22Rv1 (cell line): Measurements from ENCODE around the gene CARD9.

Source experiments
- ZFX ChIP-seq: fragments of 450-650 bp; IDR thresholded peaks from 2 replicates; pipeline ENCODE4 v1.6.1; 2017; ENCODE audit warnings: antibody characterized with exemption, borderline replicate concordance
- TF ChIP-seq, protein P1 (sequence below): fragments of 450-650 bp; IDR thresholded peaks from 2 replicates; pipeline ENCODE4 v1.5.1; 2017; ENCODE audit warnings: mild to moderate bottlenecking

DNA sequence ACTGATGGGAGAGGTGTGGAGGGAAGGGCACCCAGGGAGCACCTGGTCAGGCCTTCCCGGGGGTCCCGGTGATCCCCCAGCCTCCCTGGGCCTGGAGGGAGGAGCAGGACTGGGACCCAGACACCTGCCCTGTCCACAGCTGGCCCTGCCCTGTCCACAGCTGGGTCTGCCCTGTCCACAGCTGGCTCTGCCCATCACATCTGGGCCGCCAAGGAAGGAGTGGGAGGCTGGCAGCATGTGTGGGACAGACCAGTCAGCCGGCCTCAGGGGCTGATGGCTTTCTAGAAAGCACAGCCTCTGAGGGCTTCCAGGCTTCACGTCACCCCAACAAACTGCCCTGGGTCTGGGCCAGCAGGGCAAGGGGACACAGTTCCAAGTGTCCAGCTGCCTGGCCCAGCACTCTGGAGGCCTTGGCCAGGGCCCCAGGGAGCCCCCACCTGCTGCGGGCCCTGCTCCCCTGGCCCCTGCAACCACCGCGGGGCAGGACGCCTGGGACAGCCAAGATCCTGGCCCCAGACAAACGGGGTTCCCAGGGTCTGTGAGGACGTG lies 22.1 kb downstream of the CARD9 start:
- TF ChIP-seq, protein P1, sequence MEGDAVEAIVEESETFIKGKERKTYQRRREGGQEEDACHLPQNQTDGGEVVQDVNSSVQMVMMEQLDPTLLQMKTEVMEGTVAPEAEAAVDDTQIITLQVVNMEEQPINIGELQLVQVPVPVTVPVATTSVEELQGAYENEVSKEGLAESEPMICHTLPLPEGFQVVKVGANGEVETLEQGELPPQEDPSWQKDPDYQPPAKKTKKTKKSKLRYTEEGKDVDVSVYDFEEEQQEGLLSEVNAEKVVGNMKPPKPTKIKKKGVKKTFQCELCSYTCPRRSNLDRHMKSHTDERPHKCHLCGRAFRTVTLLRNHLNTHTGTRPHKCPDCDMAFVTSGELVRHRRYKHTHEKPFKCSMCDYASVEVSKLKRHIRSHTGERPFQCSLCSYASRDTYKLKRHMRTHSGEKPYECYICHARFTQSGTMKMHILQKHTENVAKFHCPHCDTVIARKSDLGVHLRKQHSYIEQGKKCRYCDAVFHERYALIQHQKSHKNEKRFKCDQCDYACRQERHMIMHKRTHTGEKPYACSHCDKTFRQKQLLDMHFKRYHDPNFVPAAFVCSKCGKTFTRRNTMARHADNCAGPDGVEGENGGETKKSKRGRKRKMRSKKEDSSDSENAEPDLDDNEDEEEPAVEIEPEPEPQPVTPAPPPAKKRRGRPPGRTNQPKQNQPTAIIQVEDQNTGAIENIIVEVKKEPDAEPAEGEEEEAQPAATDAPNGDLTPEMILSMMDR = no peak
- no peak for TF ChIP-seq ZFX
